Ovary (tissue), 9 donors: ENCODE results near the gene E2F6. TPM values are rescaled to one million over a fixed set of nuclear protein-coding genes. Genes with fewer than 3 reads are reported as not detected.
A peak's percentile ranks its signal among the peaks of the same experiment; 100 is the strongest.

Experiments used
- DNase-seq, 5 donors: peaks; one replicate each; pipeline ENCODE4 v3.0.0-alpha.2; 2019 to 2020
- H3K27ac ChIP-seq, 2 donors: fragments of 200-600 bp; one replicate each; pipeline versions ENCODE4 v1.5.1 to v1.8.0; 2019 to 2022
- H3K27me3 ChIP-seq: fragments of 200-600 bp; one replicate; pipeline ENCODE4 v1.8.0; 2022
- H3K36me3 ChIP-seq: fragments of 200-600 bp; sonication (generic); one replicate; pipeline ENCODE4 v1.5.1; 2019
- H3K4me1 ChIP-seq: one replicate; pipeline ENCODE4 v1.8.1; 2013; ENCODE audit warnings: mild to moderate bottlenecking, moderate library complexity; ENCODE audit not compliant: insufficient read depth
- H3K4me3 ChIP-seq: fragments of 200-600 bp; sonication (generic); one replicate; pipeline ENCODE4 v1.5.1; 2017
- H3K9me3 ChIP-seq, 2 donors: fragments of 200-600 bp in 1 of 2; sonication (generic) in 1 of 2; one replicate each; pipeline versions ENCODE4 v1.5.1 to v1.8.1; 2013 to 2019; ENCODE audit warnings: mild to moderate bottlenecking in 1 of 2, moderate library complexity in 1 of 2
- EP300 ChIP-seq: sonication (generic); formaldehyde crosslinking; IDR thresholded peaks from one replicate; pipeline ENCODE4 v1.6.1; 2017; ENCODE audit warnings: antibody characterized with exemption
- POLR2A ChIP-seq: fragments of 450-650 bp; IDR thresholded peaks from one replicate; pipeline ENCODE4 v1.6.1; 2017; ENCODE audit warnings: antibody characterized with exemption, mild to moderate bottlenecking, moderate library complexity
- WGBS, 3 donors: extraction: QIAGEN DNeasy Blood & Tissue Kit in 1 of 3; methylation state at CpG; one replicate each; pipeline versions ENCODE4 v1.1.5 to v1.1.7; 2013 to 2017; 5-methylcytosine and 5-hydroxymethylcytosine counted together
- intact Hi-C, 4 donors: fragments of 100-400 bp; cut with DNase I; formaldehyde crosslinking; loops; one replicate each; pipeline versions ENCODE4 v1.11.0 to v1.15.1; 2022 to 2023
- polyA plus RNA-seq, 2 donors: library from polyadenylated mRNA; stranded (reverse); fragments of 200-250 nt in 1 of 2; fragments of 350-450 nt in 1 of 2; fragmentation: Illumina TruSeq in 1 of 2; extraction: RNeasy Lipid Tissue Mini Kit (QIAGEN cat#74804) in 1 of 2; gene quantifications; one replicate each; pipeline ENCODE4 v1.2.3, GENCODE V29; 2013 to 2014
- total RNA-seq, 7 donors: library from RNA; depleted of rRNA in 2 of 7; stranded (reverse); fragments of >200 nt in 2 of 7; fragmentation: NEBNext Ultra II Directional in 3 of 7; extraction: Animal tissue kit (Norgen Biotek cat#: 25700) in 3 of 7; gene quantifications; one replicate each; pipeline versions ENCODE4 v1.1.0 to v1.2.4, GENCODE V29; 2016 to 2023
- TF ChIP-seq, protein P1 (sequence below), 3 donors: fragments of 450-650 bp in 2 of 3; fragments of 200-600 bp in 1 of 3; IDR thresholded peaks; one replicate each; pipeline versions ENCODE4 v1.5.1 to v1.8.0; 2016 to 2022; ENCODE audit warnings: antibody characterized with exemption in 3 of 3, mild to moderate bottlenecking in 1 of 3
- donor health status: DM: no; HTN: no; CAD: no; lungs with moderate emphysema.
- donor health status: DM: no; HTN: no; CAD: no.
- donor health status: Bipolar disorder and iron deficiency.
- donor health status: DM: yes; HTN: yes; CAD: no.
- donor health status: DM: no; HTN: no; CAD: no.
- donor health status: DM: yes; HTN: yes; CAD: no.

The E2F6 gene
- total and polyA plus RNA-seq, 9 donors = 9.9 to 19.6 (median 14.9) TPM

GRCh38 chr2:11446733-11447248 is 19.2 kb downstream of the E2F6 start:
- DNase-seq = peak; percentile 50 to 74 (median 52)
- intact Hi-C loops = loop anchor here in 3 of 4 donors (2.0 to 10.0 kb wide), 3 partner anchors 312 to 612 kb away; a partner anchor contains a TSS
- Histone ChIP-seq H3K36me3 (no peaks in the 10 kb centered on the region), H3K27ac (no peak overlapping the region), H3K27me3 (no peaks in the 10 kb centered on the region), H3K4me1 (no peaks in the 10 kb centered on the region), H3K9me3 (no peaks in the 10 kb centered on the region), H3K4me3 (no peak overlapping the region)
- WGBS, 3 donors = 36 to 50% (median 38%) methylated on average over 14 of the region's 14 CpGs
- TF ChIP-seq, protein P1, sequence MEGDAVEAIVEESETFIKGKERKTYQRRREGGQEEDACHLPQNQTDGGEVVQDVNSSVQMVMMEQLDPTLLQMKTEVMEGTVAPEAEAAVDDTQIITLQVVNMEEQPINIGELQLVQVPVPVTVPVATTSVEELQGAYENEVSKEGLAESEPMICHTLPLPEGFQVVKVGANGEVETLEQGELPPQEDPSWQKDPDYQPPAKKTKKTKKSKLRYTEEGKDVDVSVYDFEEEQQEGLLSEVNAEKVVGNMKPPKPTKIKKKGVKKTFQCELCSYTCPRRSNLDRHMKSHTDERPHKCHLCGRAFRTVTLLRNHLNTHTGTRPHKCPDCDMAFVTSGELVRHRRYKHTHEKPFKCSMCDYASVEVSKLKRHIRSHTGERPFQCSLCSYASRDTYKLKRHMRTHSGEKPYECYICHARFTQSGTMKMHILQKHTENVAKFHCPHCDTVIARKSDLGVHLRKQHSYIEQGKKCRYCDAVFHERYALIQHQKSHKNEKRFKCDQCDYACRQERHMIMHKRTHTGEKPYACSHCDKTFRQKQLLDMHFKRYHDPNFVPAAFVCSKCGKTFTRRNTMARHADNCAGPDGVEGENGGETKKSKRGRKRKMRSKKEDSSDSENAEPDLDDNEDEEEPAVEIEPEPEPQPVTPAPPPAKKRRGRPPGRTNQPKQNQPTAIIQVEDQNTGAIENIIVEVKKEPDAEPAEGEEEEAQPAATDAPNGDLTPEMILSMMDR (IDR thresholded peaks at IDR 0.05) = peak; percentile 68 to 82 (median 79)
- TF ChIP-seq POLR2A = no peak

- intact Hi-C loops = loop anchor here in 3 of 4 donors (10.0 kb wide), 2 partner anchors 310 to 610 kb away; a partner anchor contains a TSS
- no peaks in the 10 kb centered on the region for H3K36me3 ChIP-seq
- H3K4me3 ChIP-seq = no peak overlapping the region
- 74 to 83% (median 82%) methylated on average over 4 of the region's 4 CpGs for WGBS, 3 donors
- no peak overlapping the region for H3K27ac ChIP-seq
- DNase-seq = no peak
- no peaks in the 10 kb centered on the region for H3K4me1 ChIP-seq
- TF ChIP-seq EP300 (no peak), POLR2A (no peak)
- TF ChIP-seq, protein P1 (IDR thresholded peaks at IDR 0.05) = no peak
- H3K9me3 ChIP-seq = no peaks in the 10 kb centered on the region
- H3K27me3 ChIP-seq = no peaks in the 10 kb centered on the region
Observed at GRCh38 chr2:11444737-11445136, 21.2 kb downstream of the E2F6 start.

GRCh38 chr2:11438555-11439080 is 27.3 kb downstream of the E2F6 start:
- Histone ChIP-seq H3K4me3 (no peak overlapping the region), H3K27me3 (no peaks in the 10 kb centered on the region), H3K4me1 (no peaks in the 10 kb centered on the region), H3K36me3 (no peaks in the 10 kb centered on the region), H3K27ac (no peak overlapping the region), H3K9me3 (no peaks in the 10 kb centered on the region)
- intact Hi-C loops = no loop called here
- WGBS, 3 donors = 97 to 99% (median 98%) methylated on average over 9 of the region's 9 CpGs
- DNase-seq = no peak
- TF ChIP-seq, protein P1 (IDR thresholded peaks at IDR 0.05) = no peak
- no peak for TF ChIP-seq EP300
- TF ChIP-seq POLR2A = no peak

DNA sequence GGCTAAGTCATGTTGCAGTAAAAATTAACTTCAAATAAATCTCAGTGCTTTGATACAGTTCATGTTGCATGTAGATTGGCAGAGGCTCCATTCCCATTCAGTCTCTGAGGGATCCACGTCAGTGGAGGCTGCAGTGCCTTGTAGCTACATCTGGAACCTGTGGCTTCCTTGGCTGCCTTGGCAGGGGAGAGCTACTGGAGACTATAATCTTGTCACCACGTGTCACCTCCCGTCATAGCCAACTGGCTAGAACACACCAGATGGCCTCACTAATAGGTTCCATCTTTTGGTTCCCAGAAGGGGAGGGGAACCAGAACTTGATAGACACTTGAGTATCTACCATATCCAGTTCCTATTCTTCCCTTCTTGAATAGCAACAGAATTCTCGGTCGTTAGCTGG is 28.4 kb downstream of the E2F6 start:
- no peak overlapping the region for H3K4me3 ChIP-seq
- no peaks in the 10 kb centered on the region for H3K4me1 ChIP-seq
- intact Hi-C loops = no loop called here
- H3K27me3 ChIP-seq = no peaks in the 10 kb centered on the region
- 84 to 99% (median 89%) methylated on average over 5 of the region's 5 CpGs for WGBS, 3 donors
- TF ChIP-seq EP300 (no peak), POLR2A (no peak)
- TF ChIP-seq, protein P1 (IDR thresholded peaks at IDR 0.05) = no peak
- DNase-seq = no peak
- H3K27ac ChIP-seq = no peak overlapping the region
- no peaks in the 10 kb centered on the region for H3K9me3 ChIP-seq
- H3K36me3 ChIP-seq = no peaks in the 10 kb centered on the region
